HG03439 (cell line): ENCODE measurements around the gene CSK.

Source experiments
- ATAC-seq: cut with Tn5 transposase; IDR thresholded peaks from one replicate; pipeline ENCODE4 v1.9.1; 2021; ENCODE audit warnings: mild to moderate bottlenecking, moderate library complexity; ENCODE audit not compliant: unreplicated experiment

The CSK gene

DNA sequence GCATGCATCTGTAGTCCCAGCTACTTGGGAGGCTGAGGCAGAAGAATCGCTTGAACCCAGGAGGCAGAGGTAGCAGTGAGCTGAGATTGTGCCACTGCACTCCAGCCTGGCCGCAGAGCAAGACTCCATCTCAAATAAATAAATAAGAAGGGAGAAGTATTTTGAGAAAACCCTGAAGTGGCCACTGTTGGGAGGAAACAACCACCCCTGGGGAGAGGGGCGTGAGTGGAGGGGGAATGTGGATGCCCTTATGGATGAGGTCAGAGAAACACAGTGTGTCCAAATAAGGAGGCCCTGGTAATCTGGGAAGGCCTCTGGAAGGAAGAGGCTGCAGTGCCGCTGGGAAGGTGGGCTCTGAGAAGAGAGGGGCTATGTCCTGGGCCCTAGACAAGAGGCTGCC lies 40.4 kb downstream of the CSK start:
- no peak for ATAC-seq

DNA sequence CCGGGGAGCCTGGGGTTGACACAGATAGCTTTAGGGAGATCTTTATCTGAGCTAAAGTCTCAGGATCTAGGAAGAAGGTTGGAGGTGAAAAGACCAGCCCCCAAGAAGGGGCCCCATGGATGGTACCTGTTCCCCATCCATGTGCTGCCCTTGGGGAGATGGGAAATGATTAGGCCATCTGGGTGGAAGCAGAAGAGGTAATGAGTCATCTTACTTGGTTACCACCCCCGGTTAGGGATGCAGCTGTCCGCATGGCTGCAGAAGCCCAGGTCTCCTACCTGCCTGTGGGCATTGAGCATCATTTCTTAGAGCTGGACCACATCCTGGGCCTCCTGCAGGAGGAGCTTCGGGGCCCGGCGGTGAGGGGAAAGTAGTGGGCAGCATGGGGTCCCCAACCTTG lies 41.4 kb downstream of the CSK start:
- no peak for ATAC-seq

DNA sequence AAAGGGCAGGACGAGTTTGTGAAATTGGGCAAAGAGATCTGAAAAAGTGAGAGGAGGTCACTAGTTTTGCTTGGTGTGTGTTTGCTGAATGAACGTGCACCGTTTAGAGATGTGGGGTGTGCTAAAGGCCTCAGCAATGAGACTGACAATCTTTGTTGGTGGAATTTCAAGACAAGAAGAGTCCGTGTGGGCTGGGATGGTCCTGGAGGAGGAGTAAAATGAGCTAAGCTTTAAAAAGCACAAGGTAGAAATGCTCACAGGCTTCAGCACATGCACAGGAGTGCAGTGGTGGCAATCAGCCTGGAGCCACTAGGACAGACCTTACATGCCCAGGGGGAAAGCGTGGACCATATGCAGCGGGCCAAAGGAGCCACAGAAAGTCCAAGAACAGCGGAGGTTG lies 43.1 kb downstream of the CSK start:
- no peak for ATAC-seq

DNA sequence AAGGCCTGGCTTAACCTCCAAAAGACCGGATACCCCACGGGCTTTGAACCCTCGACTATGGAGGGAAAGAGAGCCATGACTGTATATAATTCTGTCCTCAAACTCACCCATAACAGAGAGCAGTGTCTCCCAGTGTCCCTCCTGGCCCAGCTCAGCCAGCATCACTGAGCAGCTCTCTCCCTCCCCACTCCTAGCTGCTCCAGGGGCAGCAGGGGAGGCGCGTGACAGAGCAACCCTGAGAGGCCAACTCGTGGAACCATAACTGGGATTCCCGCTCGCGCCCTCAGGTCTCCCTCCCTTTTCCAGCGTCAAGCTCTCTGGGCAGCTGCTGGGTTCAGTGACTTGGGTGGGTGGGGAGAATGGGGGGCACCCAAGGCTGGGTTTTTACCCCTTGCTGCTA lies 44.0 kb downstream of the CSK start:
- ATAC-seq, result no peak

DNA sequence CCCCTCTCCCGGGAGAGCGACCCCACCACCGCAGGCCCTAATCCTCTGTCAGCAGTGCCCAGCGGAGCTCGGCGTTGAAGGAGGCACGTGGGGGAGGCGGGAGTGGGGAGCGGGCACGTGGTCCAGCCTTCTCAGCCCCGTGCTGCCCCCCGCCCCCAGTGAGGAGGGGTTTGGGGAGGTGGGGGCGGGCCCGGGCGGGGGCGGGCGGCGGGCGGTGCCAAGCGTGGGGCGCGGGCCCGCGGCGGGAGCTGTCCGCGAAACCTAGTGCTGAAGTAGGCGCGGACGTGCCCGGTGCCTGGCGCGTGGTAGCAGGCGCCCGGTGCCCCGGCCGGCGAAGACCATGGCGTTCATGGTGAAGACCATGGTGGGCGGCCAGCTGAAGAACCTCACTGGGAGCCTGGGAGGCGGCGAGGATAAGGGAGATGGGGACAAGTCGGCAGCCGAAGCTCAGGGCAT lies 44.5 kb downstream of the CSK start, which contains the start of gene CPLX3:
CPLX3 (plus strand) TSS at position 264 of the 456 bp plus-strand sequence; CDS start at position 341, 77 bp downstream.
- ATAC-seq, result no peak

DNA sequence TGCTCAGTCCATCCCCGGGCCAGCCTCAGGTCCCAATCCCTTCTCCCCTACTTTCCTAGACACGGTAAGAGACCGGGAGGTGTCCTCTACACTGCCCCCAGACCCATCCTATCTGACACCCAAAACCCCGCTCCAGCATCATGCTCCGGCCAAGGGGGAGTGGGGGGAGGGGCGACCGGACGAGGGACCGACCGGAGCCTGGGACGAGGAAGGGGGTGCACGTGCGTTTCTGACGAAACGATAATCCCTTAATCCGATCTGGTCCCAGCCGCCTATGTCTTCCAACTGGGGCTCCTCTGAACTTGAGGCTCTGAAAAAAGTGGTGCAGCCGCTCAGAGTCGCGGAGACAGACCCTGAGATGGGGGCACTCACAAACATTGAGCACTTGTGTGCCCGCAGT lies 45.0 kb downstream of the CSK start:
- ATAC-seq, result no peak

DNA sequence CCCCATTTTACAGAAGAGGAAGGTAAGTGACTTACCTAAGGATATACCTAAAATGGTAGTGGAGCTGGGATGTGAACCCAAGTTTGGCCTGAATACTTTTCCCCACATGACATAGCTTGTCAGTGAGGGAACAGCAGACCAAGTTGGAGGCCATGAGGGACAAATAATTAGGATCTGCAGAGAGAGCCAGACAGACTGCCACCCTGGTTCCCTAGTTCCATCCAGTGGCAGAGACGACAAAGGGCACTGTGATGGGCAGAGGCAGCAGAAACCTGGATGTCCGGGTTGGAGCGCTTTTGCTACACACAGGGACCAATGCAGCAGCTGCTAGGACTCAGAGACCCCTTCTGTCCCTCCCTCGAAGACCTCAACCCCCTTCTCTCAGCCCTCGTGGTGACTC lies 45.7 kb downstream of the CSK start:
- ATAC-seq, result no peak

DNA sequence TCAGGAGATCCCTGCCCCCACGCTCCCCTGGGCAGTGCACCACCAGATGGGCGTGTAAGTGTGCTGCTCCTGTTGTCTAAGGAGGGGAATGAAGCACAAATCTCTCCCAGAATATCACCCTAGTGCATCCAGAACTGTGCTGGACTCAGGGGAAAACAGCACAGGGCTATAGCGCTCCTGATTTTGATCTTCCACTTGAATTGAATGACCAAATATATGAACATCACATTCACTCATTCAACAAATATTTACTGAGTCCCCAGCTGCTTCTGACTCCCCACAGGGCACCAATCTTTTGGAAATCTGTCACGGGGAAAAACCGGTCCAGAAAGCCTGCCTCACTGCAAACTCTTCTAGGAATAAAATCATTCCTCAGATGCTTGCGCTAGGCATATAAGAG lies 47.0 kb downstream of the CSK start:
- ATAC-seq, result no peak

DNA sequence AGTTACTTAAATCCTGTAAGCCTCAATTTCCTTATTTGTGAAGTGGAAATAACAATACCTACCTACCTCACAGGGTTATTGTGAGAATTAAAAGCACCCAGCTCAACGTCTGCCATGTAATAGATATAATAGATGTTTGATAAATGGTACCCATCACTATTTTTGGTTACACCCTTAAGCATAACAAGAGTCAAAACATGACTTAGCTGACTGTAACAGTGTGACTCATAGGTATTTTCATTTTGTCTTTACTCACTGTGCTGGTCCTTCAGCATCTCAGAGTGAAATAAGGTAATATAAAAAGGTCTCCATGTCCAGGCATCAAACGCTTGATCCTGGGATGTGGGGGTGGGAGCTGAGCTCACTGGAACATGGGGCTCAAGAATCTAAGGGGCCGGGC lies 47.6 kb downstream of the CSK start:
- ATAC-seq, result no peak

DNA sequence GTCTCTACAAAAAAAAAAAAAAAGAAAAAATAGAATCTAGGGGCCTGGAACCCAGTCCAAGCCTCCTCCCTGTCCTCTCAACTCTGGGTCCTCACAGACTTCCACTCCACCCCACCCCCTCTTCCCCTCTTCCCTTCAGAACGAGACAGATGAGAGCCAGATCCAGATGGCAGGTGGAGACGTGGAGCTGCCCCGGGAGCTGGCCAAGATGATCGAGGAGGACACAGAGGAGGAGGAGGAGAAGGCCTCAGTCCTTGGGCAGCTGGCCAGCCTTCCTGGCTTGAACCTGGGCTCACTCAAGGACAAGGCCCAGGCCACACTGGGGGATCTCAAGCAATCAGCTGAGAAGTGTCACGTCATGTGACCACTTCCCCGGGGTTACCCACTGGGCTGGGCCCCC lies 48.1 kb downstream of the CSK start:
- ATAC-seq, result no peak

DNA sequence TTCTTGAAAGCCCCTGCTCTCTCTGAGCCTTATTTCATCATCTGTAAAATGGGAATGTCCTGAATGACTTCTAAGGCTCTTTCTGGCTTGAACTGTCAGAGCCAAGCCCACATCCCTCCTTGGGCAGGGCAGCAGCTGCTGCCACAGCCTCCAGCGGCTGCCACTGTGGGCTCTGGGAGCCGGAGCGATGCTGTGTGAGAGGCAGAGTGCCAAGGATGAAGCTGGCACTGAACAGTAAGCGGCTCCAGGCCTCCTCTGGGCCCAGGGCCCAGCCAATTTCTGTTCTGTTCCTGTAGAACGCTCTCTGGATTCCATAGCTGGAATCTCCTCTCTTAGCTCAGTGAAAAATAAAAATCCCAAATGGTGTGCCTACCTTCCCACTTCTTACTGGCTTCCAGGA lies 49.0 kb downstream of the CSK start:
- ATAC-seq, result no peak

DNA sequence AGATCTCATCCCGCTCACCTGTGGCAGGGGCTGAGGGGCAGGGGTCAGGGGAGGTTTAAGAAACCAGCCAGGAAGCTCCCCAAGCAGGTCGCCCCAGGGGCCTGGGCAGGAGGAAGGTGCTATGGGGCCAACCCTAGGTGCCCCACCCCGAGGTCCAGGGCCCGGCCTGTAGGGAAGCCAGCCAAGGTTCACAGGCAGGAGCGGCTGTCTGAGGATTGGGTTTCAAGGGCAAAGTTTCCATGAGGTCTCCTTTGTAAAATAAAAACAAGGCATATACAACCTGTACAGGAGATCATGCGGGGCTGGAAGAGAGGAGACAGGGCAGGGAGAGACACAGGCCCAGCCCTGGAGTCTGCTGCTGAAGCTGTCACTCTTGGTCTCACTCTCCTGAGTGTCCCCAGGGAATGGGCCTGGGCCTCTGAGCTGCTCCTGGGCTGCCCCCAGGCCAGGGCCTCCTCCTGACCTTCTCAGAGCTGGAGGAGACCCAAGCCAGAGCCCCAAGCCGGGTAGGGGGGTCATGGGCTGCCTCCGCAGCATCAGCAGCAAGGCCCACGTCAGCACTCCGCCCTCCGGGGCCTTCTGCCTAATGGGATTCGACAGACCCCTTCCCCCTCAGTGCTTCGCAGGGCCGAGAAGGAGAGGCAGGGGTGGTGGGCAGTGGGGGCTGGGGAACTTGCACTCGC lies 50.1 kb downstream of the CSK start:
- no peak for ATAC-seq

DNA sequence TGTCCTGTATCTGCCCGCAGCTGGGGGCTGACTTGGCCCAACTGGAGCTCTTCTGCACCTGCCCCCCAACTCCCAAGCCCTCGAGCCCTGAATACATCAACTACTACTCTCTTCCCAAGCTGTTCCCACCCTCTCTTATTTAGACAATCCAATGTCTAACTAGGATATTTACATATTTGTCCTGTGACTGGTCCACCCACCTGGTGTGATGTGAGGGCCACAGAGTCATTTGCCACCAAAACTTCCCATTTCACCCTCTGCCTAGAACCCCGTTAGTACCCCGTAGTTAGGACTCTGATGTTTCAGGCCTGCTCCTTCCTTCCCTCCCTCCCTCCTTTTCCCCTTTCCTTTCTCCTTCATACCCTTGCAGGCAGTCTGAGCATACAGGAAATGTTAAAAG lies 50.9 kb downstream of the CSK start:
- ATAC-seq, result no peak

DNA sequence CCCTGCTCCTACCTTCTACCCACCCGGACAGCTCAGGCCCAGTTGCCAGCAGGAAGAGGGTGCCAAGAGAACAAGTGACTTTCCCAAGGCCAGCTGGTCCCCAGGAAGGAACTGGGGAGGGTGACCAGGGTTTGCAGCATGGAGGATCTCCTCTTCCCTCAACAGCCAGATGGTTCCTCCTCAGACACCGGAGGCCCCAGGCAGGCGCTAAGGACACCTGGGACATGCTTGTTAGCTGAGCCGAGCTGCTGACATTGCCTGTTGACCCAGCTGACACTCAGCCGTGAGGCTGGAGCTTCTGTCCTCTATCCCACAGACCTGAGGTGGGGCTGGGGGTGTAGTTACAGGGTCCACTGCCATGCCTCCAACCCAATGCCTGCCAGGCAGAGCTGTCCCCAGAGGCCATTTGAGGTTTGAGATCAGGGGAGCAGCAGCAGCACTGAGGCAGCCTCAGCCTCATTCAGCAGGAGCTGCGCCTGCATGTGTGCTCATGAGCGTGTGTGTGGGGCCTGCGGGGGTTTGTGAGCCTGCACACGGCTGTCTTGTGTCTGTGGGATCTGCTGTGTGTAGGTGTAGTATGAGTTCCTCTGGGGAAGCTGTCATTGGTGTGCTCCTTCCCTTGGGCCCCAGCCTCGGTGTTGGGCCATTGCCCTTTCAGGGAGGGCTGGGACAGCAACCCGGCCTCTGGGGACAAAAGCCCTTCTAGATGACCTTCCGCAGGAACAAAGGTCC lies 51.7 kb downstream of the CSK start:
- no peak for ATAC-seq

DNA sequence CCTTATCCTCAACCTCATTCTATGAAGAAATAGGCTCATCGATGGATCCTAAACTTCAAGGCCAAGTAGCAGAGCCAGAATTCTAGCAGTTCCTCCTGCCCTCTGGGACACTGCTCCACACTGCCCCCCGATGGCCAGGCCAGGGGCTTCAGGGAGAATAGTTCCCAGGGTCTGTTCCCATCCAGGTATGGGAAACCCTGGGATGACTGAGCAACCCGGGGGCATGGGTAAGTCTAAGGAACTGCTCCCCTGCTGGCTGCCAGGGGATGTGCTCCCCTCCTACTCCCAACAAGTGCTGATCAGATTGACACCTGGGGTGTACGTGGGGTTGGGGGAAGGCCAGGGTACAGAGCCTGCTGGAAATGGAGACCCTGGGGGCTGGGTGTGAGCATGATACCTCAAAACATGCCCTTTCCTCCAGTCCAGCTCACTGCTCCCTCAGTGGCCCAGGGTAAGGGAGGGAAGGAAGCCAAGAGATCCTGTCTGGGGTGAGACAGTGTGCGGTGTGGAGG lies 53.5 kb downstream of the CSK start:
- no peak for ATAC-seq

DNA sequence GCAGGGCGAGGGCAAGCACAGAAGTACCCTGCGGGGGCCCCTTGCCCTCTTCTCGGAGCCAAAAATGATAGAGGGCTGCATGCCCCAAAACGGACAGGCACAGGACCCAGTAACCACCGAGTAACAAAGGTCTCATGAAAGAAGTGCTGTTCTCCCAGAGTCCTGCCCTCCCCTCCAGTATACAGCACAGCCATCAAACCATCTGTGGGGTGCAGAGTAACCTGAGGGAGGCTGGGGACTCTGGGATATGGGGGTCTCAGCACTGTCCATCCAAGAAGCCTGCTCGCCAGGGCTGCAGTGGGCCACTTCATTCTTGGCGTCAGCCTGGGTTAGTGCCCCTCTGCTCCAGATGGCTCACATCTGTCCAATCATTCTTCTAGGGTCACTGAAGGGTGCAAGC lies 55.0 kb downstream of the CSK start:
- no peak for ATAC-seq

DNA sequence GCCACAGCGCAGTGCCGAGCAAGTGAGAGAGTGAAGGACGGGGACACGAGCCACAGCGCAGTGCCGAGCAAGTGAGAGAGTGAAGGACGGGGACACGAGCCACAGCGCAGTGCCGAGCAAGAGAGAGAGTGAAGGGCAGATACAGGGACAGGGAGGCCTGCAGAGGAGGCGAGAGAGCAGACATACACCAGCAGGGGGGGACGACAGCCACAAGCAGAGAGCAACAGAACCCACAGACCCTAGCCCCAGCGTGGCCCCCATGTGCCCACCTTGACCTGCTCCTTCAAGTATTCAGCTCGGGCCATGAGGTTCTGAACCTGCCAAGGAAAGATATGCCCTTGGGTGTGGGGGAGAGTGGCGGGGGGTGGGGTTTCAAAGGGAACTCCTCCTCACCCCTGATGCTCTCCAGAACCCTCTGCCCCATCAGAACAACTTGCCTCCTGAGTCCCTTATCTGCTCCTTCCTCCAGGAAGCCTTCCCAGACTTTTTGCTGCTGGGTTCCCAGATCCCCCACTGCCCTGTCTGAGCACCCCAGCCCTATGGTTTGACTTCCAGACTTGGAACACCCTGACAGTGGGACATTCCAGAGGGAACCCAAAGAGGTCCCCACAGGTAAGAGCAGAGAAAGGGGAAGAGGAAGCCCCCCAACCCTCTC lies 55.7 kb downstream of the CSK start:
- ATAC-seq, result no peak

DNA sequence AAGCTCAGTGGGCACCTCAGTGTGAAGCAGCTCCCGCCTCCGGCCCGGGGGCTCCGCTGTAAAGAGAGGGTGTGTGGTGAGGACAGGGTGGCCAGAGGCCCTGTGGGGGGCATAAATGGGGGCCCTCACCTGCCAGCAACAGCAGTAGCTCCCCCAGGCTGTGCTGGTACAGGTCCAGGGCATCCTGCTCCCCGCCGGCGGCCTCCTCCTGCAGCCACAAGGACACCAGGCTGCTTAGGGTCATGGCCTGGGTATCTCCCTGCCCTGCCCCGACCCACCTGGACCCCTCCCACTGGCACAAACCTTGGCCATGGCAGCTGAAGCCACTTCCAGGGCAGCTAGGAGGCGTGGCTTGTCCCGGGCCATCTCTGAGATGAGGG lies 56.2 kb downstream of the CSK start:
- ATAC-seq, result no peak

DNA sequence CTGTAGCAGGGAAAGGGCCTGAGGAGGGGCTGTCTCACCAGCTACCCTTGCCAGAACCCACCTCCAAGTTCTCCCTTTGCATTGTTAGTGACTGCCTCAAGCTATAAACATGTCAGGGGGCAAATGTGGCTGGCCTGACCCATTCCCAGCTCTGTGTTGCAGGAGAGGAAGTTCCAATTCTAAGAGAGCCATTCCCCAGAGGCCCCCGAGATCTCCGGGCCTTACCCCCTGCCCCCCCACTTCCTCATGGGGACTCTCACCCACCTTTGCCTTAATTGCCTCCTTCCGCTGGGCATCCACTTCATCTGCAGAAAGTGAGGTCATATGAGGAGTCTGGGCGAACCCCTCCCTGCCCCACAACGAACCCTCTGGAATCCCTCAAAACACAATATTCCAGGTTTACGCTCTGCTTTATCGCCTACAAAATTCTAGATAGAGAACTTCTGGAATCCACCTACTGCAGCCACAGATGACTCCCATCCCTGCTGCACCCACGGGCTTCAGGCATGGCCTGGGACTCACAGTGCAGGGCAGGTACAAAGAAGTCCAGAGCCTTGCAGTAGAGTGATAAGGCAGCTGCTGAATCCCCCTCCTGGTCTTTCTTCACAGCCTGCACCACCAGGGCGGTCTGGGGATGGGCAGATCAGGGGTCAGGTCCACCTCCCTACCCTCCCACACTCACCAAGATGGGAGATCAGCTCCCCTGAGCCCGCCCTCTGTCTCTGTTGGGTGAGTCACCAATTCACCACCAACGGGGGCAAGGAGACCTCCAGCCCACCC lies 57.1 kb downstream of the CSK start:
- no peak for ATAC-seq

DNA sequence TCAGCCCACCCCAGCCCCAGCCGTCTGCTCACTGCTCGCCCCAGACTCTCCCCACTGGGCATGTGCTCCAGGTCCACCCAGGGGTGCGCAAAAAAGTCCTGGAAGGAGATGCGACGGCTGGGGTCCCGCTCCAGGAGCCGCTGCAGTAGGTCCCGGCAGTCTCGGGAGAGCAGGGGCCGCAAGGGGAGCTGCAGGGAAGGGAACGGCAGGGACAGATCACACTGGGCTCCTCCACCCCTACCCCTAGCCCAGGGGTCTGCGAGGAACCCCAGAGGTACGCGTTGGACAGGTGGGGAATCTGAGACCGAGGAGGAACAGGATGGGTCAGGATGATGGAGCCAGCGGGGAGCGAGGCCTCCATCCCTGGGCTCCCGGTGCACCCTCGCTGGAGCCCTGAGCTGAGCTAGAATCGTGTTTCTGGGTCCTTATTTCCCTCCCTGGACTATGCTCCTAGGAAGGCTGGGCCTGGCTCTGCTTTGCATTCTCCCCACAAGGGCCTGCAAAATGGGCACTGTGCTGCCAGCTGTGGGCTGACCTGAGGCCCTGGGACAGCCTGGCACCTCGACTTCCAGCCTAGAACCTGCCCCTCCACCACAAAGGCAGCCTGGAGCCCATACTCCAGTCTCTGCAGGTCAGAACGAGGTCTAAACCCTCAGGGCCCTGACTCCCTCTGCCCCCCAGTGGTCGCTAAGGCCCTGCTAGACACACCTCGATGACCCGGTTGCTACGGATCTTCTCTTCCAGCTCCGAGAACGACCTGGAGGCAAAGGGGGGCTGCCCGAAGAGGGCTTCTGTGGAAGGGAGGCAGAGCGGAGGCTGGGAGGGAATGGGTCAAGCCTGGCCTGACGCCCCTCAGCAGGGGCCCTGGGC lies 57.9 kb downstream of the CSK start:
- no peak for ATAC-seq
